Stomach (tissue), 4 donors: ENCODE data around the gene AP1M1.

Experiments
- EP300 ChIP-seq: sonication (generic); formaldehyde crosslinking; IDR thresholded peaks from one replicate; pipeline ENCODE4 v1.6.1; 2017; ENCODE audit warnings: antibody characterized with exemption
- POLR2A ChIP-seq, 4 donors: fragments of 450-650 bp; IDR thresholded peaks; one replicate each; pipeline ENCODE4 v1.6.1; 2016; ENCODE audit warnings: antibody characterized with exemption in 4 of 4, control low read depth in 2 of 4, mild to moderate bottlenecking in 1 of 4, moderate library complexity in 1 of 4
- POLR2AphosphoS5 ChIP-seq, 3 donors: sonication (generic); formaldehyde crosslinking; IDR thresholded peaks; one replicate each; pipeline ENCODE4 v1.6.1; 2016; ENCODE audit warnings: antibody characterized with exemption in 3 of 3
- TF ChIP-seq, protein P1 (sequence below), 7 experiments: fragments of 450-650 bp in 4 of 7; fragments of 200-600 bp in 3 of 7; sonication (generic) in 3 of 7; IDR thresholded peaks; one replicate each; pipeline ENCODE4 v1.5.1; 2016 to 2019; ENCODE audit warnings: antibody characterized with exemption in 7 of 7, control low read depth in 2 of 7, mild to moderate bottlenecking in 1 of 7

DNA sequence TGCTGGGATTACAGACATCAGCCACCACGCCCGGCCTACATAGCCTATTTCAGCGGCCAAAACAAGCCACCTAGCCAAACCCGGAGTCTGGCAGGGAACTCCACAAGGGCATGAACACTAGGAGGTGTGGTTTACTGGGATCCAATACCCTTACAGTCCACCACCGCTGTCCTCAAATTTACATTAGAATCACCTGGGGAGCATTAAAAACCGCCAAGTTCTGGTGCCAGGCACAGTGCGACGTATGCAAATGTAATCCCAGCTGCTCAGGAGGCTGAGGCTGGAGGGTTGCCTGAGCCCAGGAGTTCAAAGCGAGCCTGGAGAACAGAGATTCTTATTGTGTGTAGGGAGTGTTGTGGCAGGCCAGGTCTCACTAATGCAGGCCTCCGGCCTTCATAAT, 4.2 kb upstream of the AP1M1 start:
- TF ChIP-seq POLR2A (IDR thresholded peaks at IDR 0.05): no peak
- TF ChIP-seq, protein P1, sequence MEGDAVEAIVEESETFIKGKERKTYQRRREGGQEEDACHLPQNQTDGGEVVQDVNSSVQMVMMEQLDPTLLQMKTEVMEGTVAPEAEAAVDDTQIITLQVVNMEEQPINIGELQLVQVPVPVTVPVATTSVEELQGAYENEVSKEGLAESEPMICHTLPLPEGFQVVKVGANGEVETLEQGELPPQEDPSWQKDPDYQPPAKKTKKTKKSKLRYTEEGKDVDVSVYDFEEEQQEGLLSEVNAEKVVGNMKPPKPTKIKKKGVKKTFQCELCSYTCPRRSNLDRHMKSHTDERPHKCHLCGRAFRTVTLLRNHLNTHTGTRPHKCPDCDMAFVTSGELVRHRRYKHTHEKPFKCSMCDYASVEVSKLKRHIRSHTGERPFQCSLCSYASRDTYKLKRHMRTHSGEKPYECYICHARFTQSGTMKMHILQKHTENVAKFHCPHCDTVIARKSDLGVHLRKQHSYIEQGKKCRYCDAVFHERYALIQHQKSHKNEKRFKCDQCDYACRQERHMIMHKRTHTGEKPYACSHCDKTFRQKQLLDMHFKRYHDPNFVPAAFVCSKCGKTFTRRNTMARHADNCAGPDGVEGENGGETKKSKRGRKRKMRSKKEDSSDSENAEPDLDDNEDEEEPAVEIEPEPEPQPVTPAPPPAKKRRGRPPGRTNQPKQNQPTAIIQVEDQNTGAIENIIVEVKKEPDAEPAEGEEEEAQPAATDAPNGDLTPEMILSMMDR (IDR thresholded peaks at IDR 0.05): peak in 1 of 7 experiments; percentile 7
- peak in 1 of 3 donors; percentile 42 for TF ChIP-seq POLR2AphosphoS5 (IDR thresholded peaks at IDR 0.05)
- TF ChIP-seq EP300: no peak
